Astrocyte (in vitro differentiated cells and primary cell): ENCODE results near the gene GALM. TPM values are rescaled to one million over a fixed set of nuclear protein-coding genes. Genes with fewer than 3 reads are reported as not detected.

Experiments
- DNase-seq: peaks from one replicate; pipeline ENCODE4 v3.0.0-alpha.2; 2010; ENCODE audit warnings: low read depth
- FAIRE-seq: peaks from 2 replicates; lab custom pipeline; 2011; peaks lifted over from hg19 to GRCh38; lab: Jason Lieb, UNC
- H2AFZ ChIP-seq: 2 replicates; pipeline ENCODE4 v1.6.0; 2012; ENCODE audit warnings: low read depth, low read length, inconsistent platforms
- H3K27ac ChIP-seq: 2 replicates; pipeline ENCODE4 v1.5.1; 2011; ENCODE audit warnings: low read depth, low read length, inconsistent platforms
- H3K27me3 ChIP-seq: 2 replicates; pipeline ENCODE4 v1.6.0; 2011; ENCODE audit warnings: low read length, inconsistent platforms; ENCODE audit not compliant: insufficient read depth
- H3K36me3 ChIP-seq: 2 replicates; pipeline ENCODE4 v1.5.1; 2011; ENCODE audit warnings: low read length, inconsistent platforms; ENCODE audit not compliant: insufficient read depth
- H3K4me1 ChIP-seq: 2 replicates; pipeline ENCODE4 v1.5.1; 2011; ENCODE audit warnings: low read length, inconsistent platforms; ENCODE audit not compliant: insufficient read depth
- H3K4me2 ChIP-seq: 2 replicates; pipeline ENCODE4 v1.6.0; 2012; ENCODE audit warnings: low read length, inconsistent platforms
- H3K4me3 ChIP-seq: 2 replicates; pipeline ENCODE4 v1.5.1; 2011; ENCODE audit warnings: low read depth, mild to moderate bottlenecking, low read length, inconsistent platforms; ENCODE audit not compliant: insufficient read depth
- H3K79me2 ChIP-seq: 2 replicates; pipeline ENCODE4 v1.6.0; 2012; ENCODE audit warnings: mild to moderate bottlenecking, low read length, inconsistent platforms; ENCODE audit not compliant: insufficient read depth
- H3K9ac ChIP-seq: 2 replicates; pipeline ENCODE4 v1.6.0; 2012; ENCODE audit warnings: mild to moderate bottlenecking, low read length, inconsistent platforms
- H3K9me3 ChIP-seq: 2 replicates; pipeline ENCODE4 v1.5.1; 2012; ENCODE audit warnings: low read depth, mild to moderate bottlenecking, low read length, inconsistent platforms; ENCODE audit not compliant: insufficient read depth
- H4K20me1 ChIP-seq: 2 replicates; pipeline ENCODE4 v1.6.0; 2012; ENCODE audit warnings: low read length, inconsistent platforms; ENCODE audit not compliant: insufficient read depth
- H3K27ac Mint-ChIP-seq: one replicate; pipeline ENCODE4 v1.8.0; 2021; ENCODE audit warnings: mild to moderate bottlenecking, mixed read lengths; ENCODE audit not compliant: unreplicated experiment
- H3K27me3 Mint-ChIP-seq: one replicate; pipeline ENCODE4 v1.8.0; 2021; ENCODE audit warnings: low read depth, mixed read lengths; ENCODE audit not compliant: unreplicated experiment
- H3K36me3 Mint-ChIP-seq: one replicate; pipeline ENCODE4 v1.8.0; 2021; ENCODE audit warnings: low read depth, mixed read lengths; ENCODE audit not compliant: unreplicated experiment
- H3K4me1 Mint-ChIP-seq: one replicate; pipeline ENCODE4 v1.8.0; 2021; ENCODE audit warnings: low read depth, mixed read lengths; ENCODE audit not compliant: unreplicated experiment
- H3K4me3 Mint-ChIP-seq: one replicate; pipeline ENCODE4 v1.8.0; 2021; ENCODE audit warnings: mild to moderate bottlenecking, moderate library complexity, mixed read lengths; ENCODE audit not compliant: unreplicated experiment
- H3K9me3 Mint-ChIP-seq: one replicate; pipeline ENCODE4 v1.8.0; 2021; ENCODE audit warnings: mild to moderate bottlenecking, mixed read lengths; ENCODE audit not compliant: unreplicated experiment
- CTCF ChIP-seq: IDR thresholded peaks from 2 replicates; pipeline ENCODE4 v1.5.1; 2011; ENCODE audit warnings: low read depth, mild to moderate bottlenecking, inconsistent platforms, low read length, moderate library complexity; ENCODE audit not compliant: insufficient read depth
- EZH2 ChIP-seq: IDR thresholded peaks from 2 replicates; pipeline ENCODE4 v1.6.1; 2012; ENCODE audit warnings: mild to moderate bottlenecking, low read length, inconsistent platforms; ENCODE audit not compliant: insufficient read depth
- total RNA-seq: library from RNA; stranded (reverse); gene quantifications from 2 replicates; pipeline ENCODE4 v1.2.1, GENCODE V29; 2021

GALM gene
- total RNA-seq, 1 donor from 2014 or later, result 9.8 TPM

- no peaks in the 10 kb centered on the region for H3K79me2 ChIP-seq
- no peaks in the 10 kb centered on the region for H4K20me1 ChIP-seq
- no peak for DNase-seq
- FAIRE-seq, result no peak
- H3K4me3 ChIP-seq, result peak overlapping the region; percentile 59
- Mint-ChIP-seq H3K4me1 (peaks cover 11% of the 10 kb centered on the region), H3K4me3 (peak overlapping the region; percentile 86), H3K36me3 (peaks cover 2% of the 10 kb centered on the region), H3K27me3 (no peaks in the 10 kb centered on the region), H3K9me3 (no peaks in the 10 kb centered on the region), H3K27ac (peak overlapping the region; percentile 26)
- no peak overlapping the region for H3K27ac ChIP-seq
- H3K9ac ChIP-seq, result peak overlapping the region; percentile 52
- H3K27me3 ChIP-seq, result no peaks in the 10 kb centered on the region
- peak overlapping the region; percentile 87 for H3K4me2 ChIP-seq
- H3K36me3 ChIP-seq, result no peaks in the 10 kb centered on the region
- no peaks in the 10 kb centered on the region for H3K9me3 ChIP-seq
- peaks cover 6% of the 10 kb centered on the region for H3K4me1 ChIP-seq
- TF ChIP-seq CTCF (no peak), EZH2 (no peak)
- peak overlapping the region; percentile 90 for H2AFZ ChIP-seq
Measured at GRCh38 chr2:38666556-38666910, 619 bp downstream of the GALM start.

GRCh38 chr2:38668092-38668491 is 2.2 kb downstream of the GALM start:
- peaks cover 2% of the 10 kb centered on the region for H3K36me3 Mint-ChIP-seq
- FAIRE-seq (no peak), DNase-seq (no peak)
- TF ChIP-seq EZH2, result no peak
- no peak for TF ChIP-seq CTCF
- no peaks in the 10 kb centered on the region for H3K27me3 Mint-ChIP-seq
- Histone ChIP-seq H3K36me3 (no peaks in the 10 kb centered on the region), H3K9ac (no peak overlapping the region), H3K27me3 (no peaks in the 10 kb centered on the region), H3K4me2 (no peak overlapping the region), H3K4me3 (no peak overlapping the region), H3K79me2 (no peaks in the 10 kb centered on the region), H2AFZ (no peak overlapping the region), H4K20me1 (no peaks in the 10 kb centered on the region), H3K4me1 (peaks cover 6% of the 10 kb centered on the region), H3K9me3 (no peaks in the 10 kb centered on the region), H3K27ac (no peak overlapping the region)
- H3K9me3 Mint-ChIP-seq, result no peaks in the 10 kb centered on the region
- H3K27ac Mint-ChIP-seq, result no peak overlapping the region
- H3K4me1 Mint-ChIP-seq, result peaks cover 11% of the 10 kb centered on the region
- H3K4me3 Mint-ChIP-seq, result no peak overlapping the region

GRCh38 chr2:38668779-38669479 is 3.0 kb downstream of the GALM start:
- H3K27me3 ChIP-seq, result no peaks in the 10 kb centered on the region
- H3K36me3 Mint-ChIP-seq, result peaks cover 2% of the 10 kb centered on the region
- H3K9me3 ChIP-seq, result no peaks in the 10 kb centered on the region
- peaks cover 10% of the 10 kb centered on the region for H3K4me1 Mint-ChIP-seq
- H3K27ac Mint-ChIP-seq, result no peak overlapping the region
- H3K27ac ChIP-seq, result no peak overlapping the region
- H3K79me2 ChIP-seq, result no peaks in the 10 kb centered on the region
- H3K4me3 ChIP-seq, result no peak overlapping the region
- H3K9me3 Mint-ChIP-seq, result no peaks in the 10 kb centered on the region
- H3K4me3 Mint-ChIP-seq, result no peak overlapping the region
- TF ChIP-seq CTCF, result no peak
- TF ChIP-seq EZH2, result no peak
- no peak overlapping the region for H3K4me2 ChIP-seq
- H3K4me1 ChIP-seq, result peaks cover 6% of the 10 kb centered on the region
- no peak for FAIRE-seq
- H3K9ac ChIP-seq, result no peak overlapping the region
- H2AFZ ChIP-seq, result no peak overlapping the region
- no peaks in the 10 kb centered on the region for H3K27me3 Mint-ChIP-seq
- H4K20me1 ChIP-seq, result no peaks in the 10 kb centered on the region
- DNase-seq, result no peak
- no peaks in the 10 kb centered on the region for H3K36me3 ChIP-seq
